Measurements from ENCODE around the gene CARD18. TPM values are rescaled to one million over a fixed set of nuclear protein-coding genes. Genes with fewer than 3 reads are reported as not detected.

The CARD18 gene
- total and polyA plus RNA-seq, 2 of the 13 experiments (the other 11 are each of a cell fraction or from before 2014, with no cell fraction given), result not detected

DNA sequence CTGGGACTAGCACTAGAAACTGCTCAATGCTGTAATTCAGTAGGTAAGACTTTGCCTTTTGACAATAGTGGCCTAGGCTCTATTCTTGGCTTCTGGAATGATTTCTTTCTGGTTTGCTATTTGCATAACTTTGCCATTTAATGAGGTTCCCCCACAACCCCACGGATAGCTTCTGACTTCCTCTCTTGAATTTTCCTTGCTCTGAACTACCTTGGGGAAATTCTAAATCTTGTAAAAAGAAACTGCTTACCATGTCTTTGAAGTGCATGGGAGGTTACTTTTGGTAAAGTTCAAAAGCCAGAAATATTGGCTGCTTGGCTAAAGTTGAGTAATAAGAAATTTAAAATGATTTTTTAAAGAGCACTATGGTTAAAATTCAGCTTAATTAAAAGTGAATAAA is 35.3 kb downstream of the CARD18 start:
- no peaks in the 10 kb centered on the region for H3K4me1 ChIP-seq (ENCODE audit: insufficient read depth, low read length)
- TF ChIP-seq ZNF468 (CRISPR knock-in tag; IDR thresholded peaks at IDR 0.05) (no peak), CCAR2 (optimal IDR thresholded peaks at IDR 0.05; ENCODE audit: low read depth, low read length) (no peak), ZNF670 (CRISPR knock-in tag; IDR thresholded peaks at IDR 0.05; ENCODE audit: borderline replicate concordance) (no peak), NFATC3 (CRISPR knock-in tag; IDR thresholded peaks at IDR 0.05) (no peak), NFIC (IDR thresholded peaks at IDR 0.05; ENCODE audit: low read length) (no peak), SMARCE1 (IDR thresholded peaks at IDR 0.05; ENCODE audit: borderline replicate concordance) (no peak), ZBTB8A (CRISPR knock-in tag; IDR thresholded peaks at IDR 0.05; ENCODE audit: borderline replicate concordance, low read depth) (no peak), MBNL3 (CRISPR knock-in tag; conservative IDR thresholded peaks at IDR 0.05) (no peak), NR2F1 (CRISPR knock-in tag; IDR thresholded peaks at IDR 0.05) (no peak), SP1 (IDR thresholded peaks at IDR 0.05) (no peak), SP1 (CRISPR knock-in tag; IDR thresholded peaks at IDR 0.05) (no peak)
- TF ChIP-seq, protein P1, sequence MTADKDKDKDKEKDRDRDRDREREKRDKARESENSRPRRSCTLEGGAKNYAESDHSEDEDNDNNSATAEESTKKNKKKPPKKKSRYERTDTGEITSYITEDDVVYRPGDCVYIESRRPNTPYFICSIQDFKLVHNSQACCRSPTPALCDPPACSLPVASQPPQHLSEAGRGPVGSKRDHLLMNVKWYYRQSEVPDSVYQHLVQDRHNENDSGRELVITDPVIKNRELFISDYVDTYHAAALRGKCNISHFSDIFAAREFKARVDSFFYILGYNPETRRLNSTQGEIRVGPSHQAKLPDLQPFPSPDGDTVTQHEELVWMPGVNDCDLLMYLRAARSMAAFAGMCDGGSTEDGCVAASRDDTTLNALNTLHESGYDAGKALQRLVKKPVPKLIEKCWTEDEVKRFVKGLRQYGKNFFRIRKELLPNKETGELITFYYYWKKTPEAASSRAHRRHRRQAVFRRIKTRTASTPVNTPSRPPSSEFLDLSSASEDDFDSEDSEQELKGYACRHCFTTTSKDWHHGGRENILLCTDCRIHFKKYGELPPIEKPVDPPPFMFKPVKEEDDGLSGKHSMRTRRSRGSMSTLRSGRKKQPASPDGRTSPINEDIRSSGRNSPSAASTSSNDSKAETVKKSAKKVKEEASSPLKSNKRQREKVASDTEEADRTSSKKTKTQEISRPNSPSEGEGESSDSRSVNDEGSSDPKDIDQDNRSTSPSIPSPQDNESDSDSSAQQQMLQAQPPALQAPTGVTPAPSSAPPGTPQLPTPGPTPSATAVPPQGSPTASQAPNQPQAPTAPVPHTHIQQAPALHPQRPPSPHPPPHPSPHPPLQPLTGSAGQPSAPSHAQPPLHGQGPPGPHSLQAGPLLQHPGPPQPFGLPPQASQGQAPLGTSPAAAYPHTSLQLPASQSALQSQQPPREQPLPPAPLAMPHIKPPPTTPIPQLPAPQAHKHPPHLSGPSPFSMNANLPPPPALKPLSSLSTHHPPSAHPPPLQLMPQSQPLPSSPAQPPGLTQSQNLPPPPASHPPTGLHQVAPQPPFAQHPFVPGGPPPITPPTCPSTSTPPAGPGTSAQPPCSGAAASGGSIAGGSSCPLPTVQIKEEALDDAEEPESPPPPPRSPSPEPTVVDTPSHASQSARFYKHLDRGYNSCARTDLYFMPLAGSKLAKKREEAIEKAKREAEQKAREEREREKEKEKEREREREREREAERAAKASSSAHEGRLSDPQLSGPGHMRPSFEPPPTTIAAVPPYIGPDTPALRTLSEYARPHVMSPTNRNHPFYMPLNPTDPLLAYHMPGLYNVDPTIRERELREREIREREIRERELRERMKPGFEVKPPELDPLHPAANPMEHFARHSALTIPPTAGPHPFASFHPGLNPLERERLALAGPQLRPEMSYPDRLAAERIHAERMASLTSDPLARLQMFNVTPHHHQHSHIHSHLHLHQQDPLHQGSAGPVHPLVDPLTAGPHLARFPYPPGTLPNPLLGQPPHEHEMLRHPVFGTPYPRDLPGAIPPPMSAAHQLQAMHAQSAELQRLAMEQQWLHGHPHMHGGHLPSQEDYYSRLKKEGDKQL (CRISPR knock-in tag; IDR thresholded peaks at IDR 0.05; ENCODE audit: low read depth), result no peak
- TF ChIP-seq, protein P2, sequence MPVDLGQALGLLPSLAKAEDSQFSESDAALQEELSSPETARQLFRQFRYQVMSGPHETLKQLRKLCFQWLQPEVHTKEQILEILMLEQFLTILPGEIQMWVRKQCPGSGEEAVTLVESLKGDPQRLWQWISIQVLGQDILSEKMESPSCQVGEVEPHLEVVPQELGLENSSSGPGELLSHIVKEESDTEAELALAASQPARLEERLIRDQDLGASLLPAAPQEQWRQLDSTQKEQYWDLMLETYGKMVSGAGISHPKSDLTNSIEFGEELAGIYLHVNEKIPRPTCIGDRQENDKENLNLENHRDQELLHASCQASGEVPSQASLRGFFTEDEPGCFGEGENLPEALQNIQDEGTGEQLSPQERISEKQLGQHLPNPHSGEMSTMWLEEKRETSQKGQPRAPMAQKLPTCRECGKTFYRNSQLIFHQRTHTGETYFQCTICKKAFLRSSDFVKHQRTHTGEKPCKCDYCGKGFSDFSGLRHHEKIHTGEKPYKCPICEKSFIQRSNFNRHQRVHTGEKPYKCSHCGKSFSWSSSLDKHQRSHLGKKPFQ (CRISPR knock-in tag; IDR thresholded peaks at IDR 0.05; ENCODE audit: insufficient replicate concordance), result no peak
- TF ChIP-seq, protein P3, sequence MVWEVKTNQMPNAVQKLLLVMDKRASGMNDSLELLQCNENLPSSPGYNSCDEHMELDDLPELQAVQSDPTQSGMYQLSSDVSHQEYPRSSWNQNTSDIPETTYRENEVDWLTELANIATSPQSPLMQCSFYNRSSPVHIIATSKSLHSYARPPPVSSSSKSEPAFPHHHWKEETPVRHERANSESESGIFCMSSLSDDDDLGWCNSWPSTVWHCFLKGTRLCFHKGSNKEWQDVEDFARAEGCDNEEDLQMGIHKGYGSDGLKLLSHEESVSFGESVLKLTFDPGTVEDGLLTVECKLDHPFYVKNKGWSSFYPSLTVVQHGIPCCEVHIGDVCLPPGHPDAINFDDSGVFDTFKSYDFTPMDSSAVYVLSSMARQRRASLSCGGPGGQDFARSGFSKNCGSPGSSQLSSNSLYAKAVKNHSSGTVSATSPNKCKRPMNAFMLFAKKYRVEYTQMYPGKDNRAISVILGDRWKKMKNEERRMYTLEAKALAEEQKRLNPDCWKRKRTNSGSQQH (CRISPR knock-in tag; IDR thresholded peaks at IDR 0.05; ENCODE audit: low read depth), result no peak
- H3K27me3 ChIP-seq (ENCODE audit: control insufficient read depth in 1 of 2, insufficient read depth in 2 of 2, low read length in 2 of 2), result no peaks in the 10 kb centered on the region; a peak in 1 of 5 replicates
- no peaks in the 10 kb centered on the region for H3K9me3 ChIP-seq (ENCODE audit: low read length)
- intact Hi-C loops (cut with micrococcal nuclease; ENCODE audit: unreplicated experiment) (no loop called here), in situ Hi-C loops (cut with HindIII; ENCODE audit: extremely low pct_ligation_motif_present, low pct_unique_long_range_greater_than_20kb) (no loop called here)
- H3K9ac ChIP-seq (ENCODE audit: insufficient read depth, low read depth, low read length), result no peak overlapping the region
- no peak overlapping the region for H2AFZ ChIP-seq (ENCODE audit: low read length)
- no peaks in the 10 kb centered on the region for H3K36me3 ChIP-seq (replicated peaks in 1 of 2; ENCODE audit: control insufficient read depth in 1 of 2, insufficient read depth in 2 of 2, low read length in 2 of 2)
- H3K4me2 ChIP-seq (ENCODE audit: low read depth, low read length), result no peak overlapping the region
- H4K20me1 ChIP-seq (ENCODE audit: insufficient read depth, low read length), result no peaks in the 10 kb centered on the region
- FAIRE-seq (no peak), ATAC-seq (no peak), DNase-seq (ENCODE audit: low spot score) (no peak)
- CTCF ChIA-PET (ENCODE audit: low intra/inter-chr PET ratio, low total read pairs), result no interaction called here
- no TSS peak for BruUV-seq (replicated peaks)
- POLR2A ChIA-PET, result no interaction called here
- no peak overlapping the region for H3K27ac ChIP-seq (ENCODE audit: extremely low read length, insufficient read depth, low read length)
- no peaks in the 10 kb centered on the region for H3K79me2 ChIP-seq (ENCODE audit: insufficient read depth, low read length)
- 4% methylated on average over 1 of the region's 1 CpG for WGBS (ENCODE audit: low lambda C conversion rate)
- no peak overlapping the region for H3K4me3 ChIP-seq (replicated peaks in 1 of 3; ENCODE audit: insufficient read depth in 1 of 3, low read depth in 2 of 3, low read length in 3 of 3)

Data from HepG2 (cell line).